Smooth muscle cell (in vitro differentiated cells): ENCODE results near the gene LARP7. TPM values are rescaled to one million over a fixed set of nuclear protein-coding genes. Genes with fewer than 3 reads are reported as not detected.

Source experiments
- DNase-seq: peaks from one replicate; lab custom pipeline; 2025; ENCODE audit not compliant: unreplicated experiment; lab: John Stamatoyannopoulos, UW
- H2AFZ ChIP-seq: fragments of 200-600 bp; sonication (generic); 2 replicates; pipeline ENCODE4 v1.6.0; 2016; ENCODE audit warnings: antibody characterized with exemption, low read depth, mild to moderate bottlenecking
- H3F3A ChIP-seq: fragments of 200-600 bp; sonication (generic); 2 replicates; pipeline ENCODE4 v1.6.0; 2017; ENCODE audit warnings: antibody characterized with exemption, low read depth
- H3K27ac ChIP-seq: fragments of 200-600 bp; sonication (generic); 2 replicates; pipeline ENCODE4 v1.5.1; 2016; ENCODE audit warnings: low read depth, mild to moderate bottlenecking
- H3K27me3 ChIP-seq: fragments of 200-600 bp; sonication (generic); 2 replicates; pipeline ENCODE4 v1.6.1; 2016; ENCODE audit warnings: low read depth, mild to moderate bottlenecking
- H3K36me3 ChIP-seq: fragments of 200-600 bp; sonication (generic); 2 replicates; pipeline ENCODE4 v1.5.1; 2016; ENCODE audit warnings: low read depth
- H3K4me1 ChIP-seq: fragments of 200-600 bp; sonication (generic); 2 replicates; pipeline ENCODE4 v1.5.1; 2016; ENCODE audit warnings: low read depth
- H3K4me2 ChIP-seq: fragments of 200-600 bp; sonication (generic); 2 replicates; pipeline ENCODE4 v1.6.0; 2016; ENCODE audit warnings: mild to moderate bottlenecking
- H3K4me3 ChIP-seq: fragments of 200-600 bp; sonication (generic); 2 replicates; pipeline ENCODE4 v1.5.1; 2016; ENCODE audit warnings: mild to moderate bottlenecking
- H3K79me2 ChIP-seq: fragments of 200-600 bp; sonication (generic); 2 replicates; pipeline ENCODE4 v1.6.0; 2016; ENCODE audit warnings: low read depth, mild to moderate bottlenecking
- H3K9ac ChIP-seq: fragments of 200-600 bp; sonication (generic); 2 replicates; pipeline ENCODE4 v1.6.0; 2016; ENCODE audit warnings: low read depth
- H3K9me3 ChIP-seq: fragments of 200-600 bp; sonication (generic); replicated peaks from 2 replicates; pipeline ENCODE4 v1.5.1; 2016; ENCODE audit warnings: low read depth
- H4K20me1 ChIP-seq: fragments of 200-600 bp; sonication (generic); 2 replicates; pipeline ENCODE4 v1.6.0; 2016; ENCODE audit warnings: low read depth
- CTCF ChIP-seq: fragments of 200-600 bp; sonication (generic); IDR thresholded peaks from 2 replicates; pipeline ENCODE4 v1.5.1; 2017; ENCODE audit warnings: borderline replicate concordance, mild to moderate bottlenecking, antibody characterized with exemption; ENCODE audit not compliant: insufficient read depth, poor library complexity, severe bottlenecking
- WGBS: methylation state at CpG from one replicate; pipeline ENCODE4 v1.1.7; 2016; ENCODE audit warnings: low lambda C conversion rate; 5-methylcytosine and 5-hydroxymethylcytosine counted together
- polyA plus RNA-seq: library from polyadenylated mRNA; unstranded; fragments of >200 nt; fragmentation: Nextera tagmentation; extraction: Ambion mirVana; gene quantifications from 2 replicates; pipeline ENCODE4 v1.2.1, GENCODE V29; 2016
- total RNA-seq: library from RNA; depleted of rRNA; stranded (reverse); fragments of >200 nt; gene quantifications from 2 replicates; pipeline ENCODE4 v1.2.3, GENCODE V29; 2014

LARP7 gene
- total and polyA plus RNA-seq, 2 experiments from 2014 or later = 25.2 to 29.4 TPM

- Histone ChIP-seq H3K36me3 (no peaks in the 10 kb centered on the region), H4K20me1 (no peaks in the 10 kb centered on the region), H3K4me3 (no peak overlapping the region), H3K9me3 (no peaks in the 10 kb centered on the region), H3F3A (no peaks in the 10 kb centered on the region), H2AFZ (no peak overlapping the region), H3K79me2 (no peaks in the 10 kb centered on the region), H3K27me3 (no peaks in the 10 kb centered on the region), H3K4me1 (no peaks in the 10 kb centered on the region), H3K27ac (no peak overlapping the region), H3K4me2 (no peak overlapping the region), H3K9ac (no peak overlapping the region)
- no peak for DNase-seq
- 90% methylated on average over 2 of the region's 2 CpGs for WGBS
- no peak for TF ChIP-seq CTCF
These were observed 20.0 kb upstream of the LARP7 start for GRCh38 chr4:112616984-112617383.

- no peak for DNase-seq
- Histone ChIP-seq H4K20me1 (no peaks in the 10 kb centered on the region), H3K79me2 (no peaks in the 10 kb centered on the region), H2AFZ (no peak overlapping the region), H3K27me3 (no peaks in the 10 kb centered on the region), H3K4me2 (no peak overlapping the region), H3K9ac (no peak overlapping the region), H3K4me1 (no peaks in the 10 kb centered on the region), H3K36me3 (no peaks in the 10 kb centered on the region), H3F3A (no peaks in the 10 kb centered on the region), H3K4me3 (no peak overlapping the region), H3K9me3 (no peaks in the 10 kb centered on the region), H3K27ac (no peak overlapping the region)
- TF ChIP-seq CTCF = no peak
- WGBS = 59% methylated on average over 4 of the region's 4 CpGs
These were observed 10.7 kb upstream of the LARP7 start for GRCh38 chr4:112626228-112626627.

- DNase-seq = no peak
- H3K9me3 ChIP-seq = no peaks in the 10 kb centered on the region
- H4K20me1 ChIP-seq = no peaks in the 10 kb centered on the region
- 41% methylated on average over 4 of the region's 4 CpGs for WGBS
- TF ChIP-seq CTCF = peak; percentile 47
- H3K27ac ChIP-seq = no peak overlapping the region
- no peaks in the 10 kb centered on the region for H3F3A ChIP-seq
- no peaks in the 10 kb centered on the region for H3K27me3 ChIP-seq
- H3K36me3 ChIP-seq = no peaks in the 10 kb centered on the region
- peaks cover 15% of the 10 kb centered on the region for H3K4me1 ChIP-seq
- H3K4me2 ChIP-seq = no peak overlapping the region
- no peak overlapping the region for H3K9ac ChIP-seq
- peaks cover 19% of the 10 kb centered on the region for H3K79me2 ChIP-seq
- no peak overlapping the region for H3K4me3 ChIP-seq
- H2AFZ ChIP-seq = no peak overlapping the region
These were observed 3.3 kb upstream of the LARP7 start for GRCh38 chr4:112633477-112634235.

- TF ChIP-seq CTCF = no peak
- 3% methylated on average over 8 of the region's 8 CpGs for WGBS
- H3K9me3 ChIP-seq = no peaks in the 10 kb centered on the region
- H3K4me1 ChIP-seq = peaks cover 15% of the 10 kb centered on the region
- H3K79me2 ChIP-seq = peaks cover 39% of the 10 kb centered on the region
- peak overlapping the region; percentile 81 for H2AFZ ChIP-seq
- H3K36me3 ChIP-seq = no peaks in the 10 kb centered on the region
- no peaks in the 10 kb centered on the region for H4K20me1 ChIP-seq
- peak overlapping the region; percentile 91 for H3K9ac ChIP-seq
- H3K27ac ChIP-seq = peak overlapping the region; percentile 94
- peak overlapping the region; percentile 82 for H3K4me3 ChIP-seq
- no peaks in the 10 kb centered on the region for H3F3A ChIP-seq
- no peaks in the 10 kb centered on the region for H3K27me3 ChIP-seq
- DNase-seq = no peak
- H3K4me2 ChIP-seq = peak overlapping the region; percentile 88
These were observed 566 bp downstream of the LARP7 start for GRCh38 chr4:112637552-112637866.
